Uterus (tissue), 2 donors: Measurements from ENCODE around the gene SLC17A2.

Source experiments
- POLR2A ChIP-seq, 2 donors: fragments of 450-650 bp; IDR thresholded peaks; one replicate each; pipeline ENCODE4 v1.6.1; 2016; ENCODE audit warnings: antibody characterized with exemption in 2 of 2, mild to moderate bottlenecking in 1 of 2, moderate library complexity in 1 of 2
- TF ChIP-seq, protein P1 (sequence below), 4 experiments: fragments of 200-600 bp in 2 of 4; fragments of 450-650 bp in 2 of 4; sonication (generic) in 2 of 4; IDR thresholded peaks; one replicate each; pipeline ENCODE4 v1.5.1; 2016 to 2019; ENCODE audit warnings: antibody characterized with exemption in 4 of 4, mild to moderate bottlenecking in 2 of 4, moderate library complexity in 1 of 4

DNA sequence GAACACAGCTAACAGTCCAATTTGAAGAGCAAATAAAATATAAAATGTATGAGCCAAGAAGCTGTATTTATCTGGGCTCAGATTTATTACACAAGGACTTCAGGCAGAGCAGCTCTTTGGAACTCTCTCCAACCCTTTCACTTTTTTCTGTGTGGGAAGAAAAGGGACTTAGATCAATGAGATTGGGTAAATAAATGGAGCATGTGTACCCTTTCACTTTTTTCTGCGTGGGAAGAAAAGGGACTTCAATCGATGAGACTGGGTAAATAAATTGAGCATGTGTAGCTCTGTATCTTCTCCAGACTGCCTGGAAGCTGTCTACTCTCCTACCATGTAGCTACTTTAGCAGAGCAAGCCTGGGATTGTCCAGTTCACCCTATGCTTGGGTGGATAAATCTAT, 67.1 kb downstream of the SLC17A2 start:
- TF ChIP-seq, protein P1, sequence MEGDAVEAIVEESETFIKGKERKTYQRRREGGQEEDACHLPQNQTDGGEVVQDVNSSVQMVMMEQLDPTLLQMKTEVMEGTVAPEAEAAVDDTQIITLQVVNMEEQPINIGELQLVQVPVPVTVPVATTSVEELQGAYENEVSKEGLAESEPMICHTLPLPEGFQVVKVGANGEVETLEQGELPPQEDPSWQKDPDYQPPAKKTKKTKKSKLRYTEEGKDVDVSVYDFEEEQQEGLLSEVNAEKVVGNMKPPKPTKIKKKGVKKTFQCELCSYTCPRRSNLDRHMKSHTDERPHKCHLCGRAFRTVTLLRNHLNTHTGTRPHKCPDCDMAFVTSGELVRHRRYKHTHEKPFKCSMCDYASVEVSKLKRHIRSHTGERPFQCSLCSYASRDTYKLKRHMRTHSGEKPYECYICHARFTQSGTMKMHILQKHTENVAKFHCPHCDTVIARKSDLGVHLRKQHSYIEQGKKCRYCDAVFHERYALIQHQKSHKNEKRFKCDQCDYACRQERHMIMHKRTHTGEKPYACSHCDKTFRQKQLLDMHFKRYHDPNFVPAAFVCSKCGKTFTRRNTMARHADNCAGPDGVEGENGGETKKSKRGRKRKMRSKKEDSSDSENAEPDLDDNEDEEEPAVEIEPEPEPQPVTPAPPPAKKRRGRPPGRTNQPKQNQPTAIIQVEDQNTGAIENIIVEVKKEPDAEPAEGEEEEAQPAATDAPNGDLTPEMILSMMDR (IDR thresholded peaks at IDR 0.05), result no peak
- TF ChIP-seq POLR2A (IDR thresholded peaks at IDR 0.05), result no peak
